SK-N-SH (cell line): ENCODE measurements around the gene MPHOSPH8.

ENCODE experiments used
- CHD2 ChIP-seq: fragments of 150-350 bp; IDR thresholded peaks from 2 replicates; pipeline ENCODE4 v1.6.1; 2018; ENCODE audit warnings: low read length; ENCODE audit not compliant: partially characterized antibody
- CTCF ChIP-seq: fragments of 200-600 bp; sonication (generic); IDR thresholded peaks from 2 replicates; pipeline ENCODE4 v1.6.1; 2017; ENCODE audit warnings: antibody characterized with exemption, mild to moderate bottlenecking, moderate library complexity
- ELF1 ChIP-seq: IDR thresholded peaks from 2 replicates; pipeline ENCODE4 v1.4.0; 2012
- EP300 ChIP-seq, 2 experiments: IDR thresholded peaks; 2 replicates each; pipeline versions ENCODE4 v1.4.0 to v1.6.1; 2012; ENCODE audit warnings: borderline replicate concordance in 1 of 2, low read depth in 1 of 2, low read length in 1 of 2
- EZH2phosphoT487 ChIP-seq: fragments of 200-600 bp; sonication (generic); IDR thresholded peaks from 2 replicates; pipeline ENCODE4 v1.6.1; 2017; ENCODE audit warnings: low read depth, mixed run types, mild to moderate bottlenecking, antibody characterized with exemption, moderate library complexity, borderline replicate concordance
- GABPA ChIP-seq: IDR thresholded peaks from 2 replicates; pipeline ENCODE4 v1.4.0; 2012; ENCODE audit warnings: low read depth, mild to moderate bottlenecking
- MXI1 ChIP-seq: IDR thresholded peaks from 2 replicates; pipeline ENCODE4 v1.6.1; 2012; ENCODE audit warnings: mild to moderate bottlenecking, low read depth, low read length, improper control_type of control experiment
- POLR2AphosphoS5 ChIP-seq: IDR thresholded peaks from 2 replicates; pipeline ENCODE4 v1.6.1; 2012; ENCODE audit warnings: low read depth, low read length
- RAD21 ChIP-seq: IDR thresholded peaks from 2 replicates; pipeline ENCODE4 v1.6.1; 2012; ENCODE audit warnings: mild to moderate bottlenecking, low read length
- REST ChIP-seq: IDR thresholded peaks from 2 replicates; pipeline ENCODE4 v1.6.1; 2012; ENCODE audit warnings: mild to moderate bottlenecking, low read depth, low read length, moderate library complexity
- RFX5 ChIP-seq: IDR thresholded peaks from 2 replicates; pipeline ENCODE4 v1.6.1; 2012; ENCODE audit warnings: mild to moderate bottlenecking, improper control_type of control experiment, low read length
- ZBTB33 ChIP-seq: IDR thresholded peaks from 2 replicates; pipeline ENCODE4 v1.4.0; 2012; ENCODE audit warnings: low read depth, borderline replicate concordance

GRCh38 chr13:19645000-19645399 is 11.5 kb downstream of the MPHOSPH8 start:
- TF ChIP-seq CHD2 (no peak), EZH2phosphoT487 (no peak), CTCF (no peak), MXI1 (no peak), GABPA (no peak), ZBTB33 (no peak), EP300 (IDR thresholded peaks at IDR 0.05; ENCODE audit: borderline replicate concordance in 1 of 2, low read depth in 1 of 2, low read length in 1 of 2) (no peak), REST (no peak), POLR2AphosphoS5 (no peak), RFX5 (no peak), RAD21 (no peak), ELF1 (no peak)
